Measurements from ENCODE around the gene DIP2C. TPM values are rescaled to one million over a fixed set of nuclear protein-coding genes. Genes with fewer than 3 reads are reported as not detected.
A peak's percentile ranks its signal among the peaks of the same experiment; 100 is the strongest.
"Not testable (repeated sequence)": the region's sequence is repeated elsewhere in the genome, so short reads cannot be mapped to it uniquely, and the experiment has no call there.

Gene DIP2C
- total RNA-seq, 1 donor from 2014 or later = 0.53 TPM

DNA sequence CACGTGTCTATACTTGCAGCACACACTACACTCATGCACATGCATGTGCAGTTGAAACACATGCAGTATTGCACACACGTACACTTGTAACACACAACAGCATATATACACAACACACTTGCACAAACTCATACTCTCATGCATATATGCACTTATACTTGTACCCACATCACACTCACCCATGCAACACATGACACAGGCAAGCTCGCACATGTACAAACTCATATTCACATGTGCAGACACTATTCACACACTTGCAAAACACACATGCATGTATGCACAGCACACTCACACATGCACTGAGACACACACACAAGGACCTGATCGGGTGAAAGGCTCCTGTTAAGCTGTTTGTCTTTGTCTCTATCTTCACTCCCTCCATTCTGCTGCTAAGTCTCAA is 384.4 kb downstream of the DIP2C start:
- DNase-seq (ENCODE audit: low read depth) (no peak), FAIRE-seq (peak; percentile 80)
- H3K27me3 ChIP-seq (ENCODE audit: control insufficient read depth, insufficient read depth, low read length) = no peaks in the 10 kb centered on the region
- no peaks in the 10 kb centered on the region for H3K36me3 ChIP-seq (ENCODE audit: control insufficient read depth, insufficient read depth, low read length)
- TF ChIP-seq, protein P1, sequence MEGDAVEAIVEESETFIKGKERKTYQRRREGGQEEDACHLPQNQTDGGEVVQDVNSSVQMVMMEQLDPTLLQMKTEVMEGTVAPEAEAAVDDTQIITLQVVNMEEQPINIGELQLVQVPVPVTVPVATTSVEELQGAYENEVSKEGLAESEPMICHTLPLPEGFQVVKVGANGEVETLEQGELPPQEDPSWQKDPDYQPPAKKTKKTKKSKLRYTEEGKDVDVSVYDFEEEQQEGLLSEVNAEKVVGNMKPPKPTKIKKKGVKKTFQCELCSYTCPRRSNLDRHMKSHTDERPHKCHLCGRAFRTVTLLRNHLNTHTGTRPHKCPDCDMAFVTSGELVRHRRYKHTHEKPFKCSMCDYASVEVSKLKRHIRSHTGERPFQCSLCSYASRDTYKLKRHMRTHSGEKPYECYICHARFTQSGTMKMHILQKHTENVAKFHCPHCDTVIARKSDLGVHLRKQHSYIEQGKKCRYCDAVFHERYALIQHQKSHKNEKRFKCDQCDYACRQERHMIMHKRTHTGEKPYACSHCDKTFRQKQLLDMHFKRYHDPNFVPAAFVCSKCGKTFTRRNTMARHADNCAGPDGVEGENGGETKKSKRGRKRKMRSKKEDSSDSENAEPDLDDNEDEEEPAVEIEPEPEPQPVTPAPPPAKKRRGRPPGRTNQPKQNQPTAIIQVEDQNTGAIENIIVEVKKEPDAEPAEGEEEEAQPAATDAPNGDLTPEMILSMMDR (IDR thresholded peaks at IDR 0.05; ENCODE audit: insufficient read depth, low read length, severe bottlenecking) = no peak
- H3K4me3 ChIP-seq (ENCODE audit: low read depth, low read length) = no peak overlapping the region

DNA sequence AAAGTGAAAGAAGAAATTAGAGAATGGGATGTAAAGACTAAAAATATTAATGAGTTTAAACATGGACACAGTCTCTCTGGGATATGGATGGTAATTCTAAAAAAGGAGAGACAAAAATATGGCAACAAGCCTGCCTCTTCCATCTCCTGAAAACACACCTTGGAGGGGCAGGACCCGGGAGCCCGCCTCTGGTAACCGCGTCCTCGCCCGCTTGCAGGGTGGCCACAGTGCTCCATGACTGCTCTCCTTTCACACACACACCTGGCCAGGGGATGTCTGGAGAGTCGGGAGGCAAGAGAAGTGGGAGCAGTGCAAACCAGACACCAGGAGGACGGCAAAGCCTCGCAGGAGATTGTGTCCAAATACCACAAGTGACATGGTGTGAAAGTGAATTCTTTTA is 387.9 kb downstream of the DIP2C start:
- FAIRE-seq = no peak
- Histone ChIP-seq H3K4me3 (ENCODE audit: low read depth, low read length) (no peak overlapping the region), H3K27me3 (ENCODE audit: control insufficient read depth, insufficient read depth, low read length) (no peaks in the 10 kb centered on the region), H3K36me3 (ENCODE audit: control insufficient read depth, insufficient read depth, low read length) (no peaks in the 10 kb centered on the region)
- TF ChIP-seq, protein P1 (IDR thresholded peaks at IDR 0.05; ENCODE audit: insufficient read depth, low read length, severe bottlenecking) = no peak
- no peak for DNase-seq (ENCODE audit: low read depth)

DNA sequence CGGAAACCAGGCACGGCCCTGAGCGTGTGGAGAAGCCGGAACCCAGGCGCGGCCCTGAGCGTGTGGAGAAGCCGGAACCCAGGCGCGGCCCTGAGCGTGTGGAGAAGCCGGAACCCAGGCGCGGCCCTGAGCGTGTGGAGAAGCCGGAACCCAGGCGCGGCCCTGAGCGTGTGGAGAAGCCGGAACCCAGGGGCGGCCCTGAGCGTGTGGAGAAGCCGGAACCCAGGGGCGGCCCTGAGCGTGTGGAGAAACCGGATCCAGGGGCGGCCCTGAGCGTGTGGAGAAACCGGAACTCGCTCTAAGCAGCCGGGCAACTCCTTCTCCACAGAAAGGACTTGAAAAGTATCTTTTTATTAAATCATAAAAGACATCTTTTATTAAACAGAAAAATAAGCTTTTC is 388.9 kb downstream of the DIP2C start:
- H3K27me3 ChIP-seq (ENCODE audit: control insufficient read depth, insufficient read depth, low read length); DNase-seq (ENCODE audit: low read depth); FAIRE-seq; H3K36me3 ChIP-seq (ENCODE audit: control insufficient read depth, insufficient read depth, low read length); H3K4me3 ChIP-seq (ENCODE audit: low read depth, low read length): not testable (repeated sequence)

DNA sequence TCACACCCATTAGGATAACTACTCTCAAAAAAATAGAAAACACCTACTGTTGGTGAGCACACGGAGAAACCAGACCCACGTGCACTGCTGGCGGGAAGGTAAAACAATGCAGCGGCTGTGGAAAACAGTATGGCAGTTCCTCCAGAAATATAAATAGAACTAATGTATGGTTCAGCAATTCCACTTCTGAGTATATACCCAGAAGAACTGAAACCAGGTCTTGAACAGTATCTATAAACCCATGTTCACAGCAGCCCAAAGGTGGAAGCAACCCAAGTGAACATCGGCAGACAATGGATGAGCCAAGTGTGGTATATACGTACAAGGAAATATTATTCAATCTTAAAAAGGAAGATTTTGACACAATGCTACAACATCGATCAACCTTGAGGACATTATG is 389.5 kb downstream of the DIP2C start:
- Histone ChIP-seq H3K4me3 (ENCODE audit: low read depth, low read length) (no peak overlapping the region), H3K27me3 (ENCODE audit: control insufficient read depth, insufficient read depth, low read length) (no peaks in the 10 kb centered on the region), H3K36me3 (ENCODE audit: control insufficient read depth, insufficient read depth, low read length) (no peaks in the 10 kb centered on the region)
- FAIRE-seq (no peak), DNase-seq (ENCODE audit: low read depth) (no peak)
- TF ChIP-seq, protein P1 (IDR thresholded peaks at IDR 0.05; ENCODE audit: insufficient read depth, low read length, severe bottlenecking) = no peak

DNA sequence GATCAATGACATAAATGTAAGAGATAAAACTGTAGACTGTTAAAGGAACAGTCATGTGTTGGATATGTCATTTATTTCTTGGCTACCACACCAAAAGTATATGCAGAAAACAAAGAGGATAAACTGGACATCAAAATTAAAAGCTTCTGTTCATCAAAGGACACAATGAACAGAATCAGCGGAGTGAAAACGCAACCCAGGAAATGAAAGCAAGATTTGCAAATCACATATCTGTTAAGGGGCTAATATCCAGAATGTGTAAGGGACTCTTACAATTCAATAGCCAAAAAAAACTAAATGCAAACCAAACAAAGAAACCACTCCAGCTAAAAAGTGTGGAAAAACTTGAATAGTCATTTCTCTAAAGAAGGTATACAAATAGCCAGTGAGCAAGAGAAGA is 390.0 kb downstream of the DIP2C start:
- no peak for FAIRE-seq
- Histone ChIP-seq H3K27me3 (ENCODE audit: control insufficient read depth, insufficient read depth, low read length) (no peaks in the 10 kb centered on the region), H3K4me3 (ENCODE audit: low read depth, low read length) (no peak overlapping the region), H3K36me3 (ENCODE audit: control insufficient read depth, insufficient read depth, low read length) (no peaks in the 10 kb centered on the region)
- TF ChIP-seq, protein P1 (IDR thresholded peaks at IDR 0.05; ENCODE audit: insufficient read depth, low read length, severe bottlenecking) = no peak
- DNase-seq (ENCODE audit: low read depth) = no peak

DNA sequence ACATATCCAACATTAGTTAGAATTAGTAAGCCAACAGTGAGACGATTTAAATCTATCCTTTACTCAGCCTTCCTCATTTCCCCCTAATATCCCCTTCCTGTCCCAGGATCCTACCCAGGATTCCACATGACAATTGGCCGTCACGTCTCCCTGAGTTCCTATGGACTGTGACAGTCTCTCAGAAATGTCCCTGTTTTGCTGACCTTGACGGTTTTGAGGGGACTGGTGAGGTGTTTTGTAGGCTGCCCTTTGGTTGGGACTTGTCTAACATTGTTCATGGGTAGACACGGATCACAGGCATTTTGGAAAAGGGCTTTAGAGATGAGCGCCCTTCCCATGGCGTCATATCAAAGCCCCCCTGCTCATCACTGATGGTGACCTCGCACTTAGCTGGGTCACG is 391.4 kb downstream of the DIP2C start:
- TF ChIP-seq, protein P1 (IDR thresholded peaks at IDR 0.05; ENCODE audit: insufficient read depth, low read length, severe bottlenecking) = no peak
- DNase-seq (ENCODE audit: low read depth) (no peak), FAIRE-seq (no peak)
- H3K4me3 ChIP-seq (ENCODE audit: low read depth, low read length) = no peak overlapping the region
- H3K36me3 ChIP-seq (ENCODE audit: control insufficient read depth, insufficient read depth, low read length) = no peaks in the 10 kb centered on the region
- H3K27me3 ChIP-seq (ENCODE audit: control insufficient read depth, insufficient read depth, low read length) = no peaks in the 10 kb centered on the region

All from bronchial epithelial cell (primary cell).